H1 (cell line): ENCODE results near the gene SNAP29. TPM values are rescaled to one million over a fixed set of nuclear protein-coding genes. Genes with fewer than 3 reads are reported as not detected.
"Not testable (repeated sequence)": the region's sequence is repeated elsewhere in the genome, so short reads cannot be mapped to it uniquely, and the experiment has no call there.

Source experiments
- CTCF ChIA-PET: fragments of 300-600 bp; sonication (Branson Sonifier 250); formaldehyde crosslinking; loops from one replicate; lab custom pipeline; 2021; ENCODE audit not compliant: partially characterized antibody; lab: Charles Lee
- POLR2A ChIA-PET: fragments of 300-600 bp; sonication (Branson Sonifier 250); formaldehyde crosslinking; loops from one replicate; lab custom pipeline; 2021; ENCODE audit warnings: inconsistent platforms; ENCODE audit not compliant: partially characterized antibody; lab: Charles Lee
- DNase-seq, 2 experiments: peaks; one replicate each; pipeline versions ENCODE4 v3.0.0 to v3.0.0-alpha.2; 2010 to 2022; ENCODE audit warnings: low spot score in 2 of 2, low read depth in 1 of 2, mixed read lengths in 1 of 2
- FAIRE-seq: peaks from 2 replicates; lab custom pipeline; 2011; peaks lifted over from hg19 to GRCh38; lab: Jason Lieb, UNC
- H2AFZ ChIP-seq: 2 replicates; pipeline ENCODE4 v1.8.1; 2012; ENCODE audit warnings: low read length, inconsistent platforms
- H2AK5ac ChIP-seq: 2 replicates; pipeline ENCODE4 v1.6.1; 2013; ENCODE audit warnings: low read depth, low read length
- H2BK120ac ChIP-seq: replicated peaks from 2 replicates; pipeline ENCODE3; 2013; ENCODE audit warnings: low read depth, low read length, inconsistent platforms
- H2BK12ac ChIP-seq: 2 replicates; pipeline ENCODE4 v1.6.1; 2013; ENCODE audit warnings: low read depth, low read length
- H2BK15ac ChIP-seq: 2 replicates; pipeline ENCODE4 v1.6.1; 2013; ENCODE audit warnings: low read length
- H2BK20ac ChIP-seq: 2 replicates; pipeline ENCODE4 v1.6.1; 2013; ENCODE audit warnings: low read length
- H2BK5ac ChIP-seq: 2 replicates; pipeline ENCODE4 v1.6.1; 2013; ENCODE audit warnings: low read depth, low read length
- H3K14ac ChIP-seq: 2 replicates; pipeline ENCODE4 v1.6.1; 2013; ENCODE audit warnings: inconsistent platforms; ENCODE audit not compliant: insufficient read length
- H3K18ac ChIP-seq: 2 replicates; pipeline ENCODE4 v1.6.1; 2013; ENCODE audit warnings: low read length; ENCODE audit errors: extremely low read depth
- H3K23ac ChIP-seq: 2 replicates; pipeline ENCODE4 v1.6.1; 2013; ENCODE audit warnings: inconsistent platforms; ENCODE audit not compliant: insufficient read length
- H3K23me2 ChIP-seq: 2 replicates; pipeline ENCODE4 v1.6.1; 2013; ENCODE audit warnings: low read depth, low read length
- H3K27ac ChIP-seq: 2 replicates; pipeline ENCODE4 v1.6.1; 2011; ENCODE audit warnings: low read depth, low read length, inconsistent platforms
- H3K27me3 ChIP-seq, 4 experiments: replicated peaks in 1 of 4; 1 replicate in 1 of 4; 2 replicates in 3 of 4; pipeline versions ENCODE4 v1.6.1 to v1.8.1; 2011 to 2013; ENCODE audit warnings: low read length in 3 of 4, mild to moderate bottlenecking in 3 of 4, inconsistent platforms in 2 of 4, mixed read lengths in 2 of 4, moderate library complexity in 1 of 4; ENCODE audit not compliant: control insufficient read depth in 3 of 4, insufficient read depth in 3 of 4; ENCODE audit errors: extremely low read depth in 1 of 4
- H3K36me3 ChIP-seq, 4 experiments: 2 replicates each; pipeline versions ENCODE4 v1.6.1 to v1.8.1; 2011 to 2013; ENCODE audit warnings: mild to moderate bottlenecking in 4 of 4, low read length in 3 of 4, moderate library complexity in 2 of 4, control low read depth in 1 of 4, inconsistent platforms in 1 of 4; ENCODE audit not compliant: insufficient read depth in 4 of 4, control insufficient read depth in 2 of 4
- H3K4ac ChIP-seq: replicated peaks from 2 replicates; pipeline ENCODE3; 2013; ENCODE audit warnings: low read length, low read depth, mixed read lengths, inconsistent platforms; ENCODE audit not compliant: insufficient read length
- H3K4me1 ChIP-seq, 4 experiments: replicated peaks in 1 of 4; 1 replicate in 1 of 4; 2 replicates in 3 of 4; pipeline versions ENCODE4 v1.6.1 to v1.8.1; 2011 to 2013; ENCODE audit warnings: low read length in 3 of 4, inconsistent platforms in 2 of 4, mixed read lengths in 1 of 4; ENCODE audit not compliant: insufficient read depth in 4 of 4, control insufficient read depth in 3 of 4
- H3K4me2 ChIP-seq, 2 experiments: 2 replicates each; pipeline versions ENCODE4 v1.6.1 to v1.8.1; 2011 to 2013; ENCODE audit warnings: low read depth in 2 of 2, low read length in 2 of 2, control low read depth in 1 of 2, inconsistent platforms in 1 of 2, mild to moderate bottlenecking in 1 of 2; ENCODE audit not compliant: insufficient read depth in 1 of 2
- H3K4me3 ChIP-seq, 4 experiments: fragments of 200-600, 300-600 bp in 1 of 4; sonication (generic), shearing (Covaris generic), sonication (Bioruptor Twin) in 1 of 4; 2 replicates each; pipeline versions ENCODE4 v1.5.1 to v1.8.1; 2011 to 2016; ENCODE audit warnings: low read length in 4 of 4, low read depth in 3 of 4, control low read depth in 2 of 4, inconsistent platforms in 2 of 4, mild to moderate bottlenecking in 2 of 4, mixed read lengths in 1 of 4, moderate library complexity in 1 of 4; ENCODE audit not compliant: insufficient read depth in 2 of 4; ENCODE audit errors: extremely low read depth in 1 of 4
- H3K56ac ChIP-seq: replicated peaks from 2 replicates; pipeline ENCODE3; 2013; ENCODE audit warnings: low read depth, mild to moderate bottlenecking, mixed read lengths, low read length, inconsistent platforms; ENCODE audit not compliant: insufficient read length
- H3K79me1 ChIP-seq: 2 replicates; pipeline ENCODE4 v1.6.1; 2013; ENCODE audit warnings: low read depth, low read length, control low read depth
- H3K79me2 ChIP-seq, 2 experiments: 2 replicates each; pipeline versions ENCODE4 v1.6.1 to v1.8.1; 2012 to 2013; ENCODE audit warnings: low read length in 2 of 2, mild to moderate bottlenecking in 2 of 2, inconsistent platforms in 1 of 2; ENCODE audit not compliant: insufficient read depth in 2 of 2, control insufficient read depth in 1 of 2
- H3K9ac ChIP-seq, 4 experiments: replicated peaks in 1 of 4; 1 replicate in 1 of 4; 2 replicates in 3 of 4; pipeline versions ENCODE4 v1.6.1 to v1.8.1; 2011 to 2013; ENCODE audit warnings: low read depth in 3 of 4, low read length in 3 of 4, control low read depth in 2 of 4, mild to moderate bottlenecking in 2 of 4, moderate library complexity in 2 of 4, inconsistent platforms in 1 of 4; ENCODE audit errors: extremely low read depth in 1 of 4
- H3K9me3 ChIP-seq, 2 experiments: 2 replicates each; pipeline versions ENCODE4 v1.6.1 to v1.8.1; 2012 to 2013; ENCODE audit warnings: mild to moderate bottlenecking in 2 of 2, moderate library complexity in 2 of 2, control low read depth in 1 of 2, inconsistent platforms in 1 of 2, low read depth in 1 of 2, low read length in 1 of 2, mixed read lengths in 1 of 2; ENCODE audit not compliant: insufficient read depth in 2 of 2
- H4K20me1 ChIP-seq, 2 experiments: replicated peaks in 1 of 2; 2 replicates each; pipeline versions ENCODE3 to v1.8.1; 2011 to 2013; ENCODE audit warnings: inconsistent platforms in 2 of 2, low read length in 2 of 2, mild to moderate bottlenecking in 1 of 2; ENCODE audit not compliant: insufficient read depth in 2 of 2, control insufficient read depth in 1 of 2
- H4K5ac ChIP-seq: 2 replicates; pipeline ENCODE4 v1.6.1; 2013; ENCODE audit warnings: low read length, low read depth, mixed read lengths, inconsistent platforms; ENCODE audit not compliant: insufficient read length
- H4K8ac ChIP-seq: 2 replicates; pipeline ENCODE4 v1.8.0; 2013; ENCODE audit warnings: mild to moderate bottlenecking, moderate library complexity, low read length, inconsistent platforms; ENCODE audit not compliant: insufficient read depth; ENCODE audit errors: extremely low read depth
- H4K91ac ChIP-seq: replicated peaks from 2 replicates; pipeline ENCODE3; 2013; ENCODE audit warnings: low read length, mixed read lengths, inconsistent platforms; ENCODE audit not compliant: insufficient read length
- WGBS, 2 experiments: shearing (Covaris generic) in 1 of 2; methylation state at CpG; one replicate each; pipeline versions ENCODE4 v1.1.6 to v1.1.7; 2013 to 2015; ENCODE audit warnings: low lambda C conversion rate in 2 of 2, mixed read lengths in 2 of 2, inconsistent platforms in 1 of 2, low coverage in 1 of 2, missing lambda C conversion rate in 1 of 2; ENCODE audit not compliant: insufficient replicate concordance in 2 of 2, insufficient coverage in 1 of 2, insufficient read length in 1 of 2; ENCODE audit errors: extremely low coverage in 1 of 2, missing lambda C conversion rate in 1 of 2; 5-methylcytosine and 5-hydroxymethylcytosine counted together
- polyA plus RNA-seq, 7 experiments: library from polyadenylated mRNA; depleted of rRNA in 3 of 7; stranded (reverse) in 5 of 7; unstranded in 2 of 7; fragments of >200 nt in 5 of 7; fragments of 200-250 nt in 2 of 7; gene quantifications; 1 replicate in 5 of 7; 2 replicates in 1 of 7; 4 replicates in 1 of 7; pipeline versions ENCODE4 v1.2.1 to v1.2.3, GENCODE V29; 2011 to 2013; ENCODE audit warnings: missing spikeins in 2 of 7, mixed read lengths in 2 of 7
- total RNA-seq: library from RNA; stranded (reverse); fragmentation: NEBNext Ultra II Directional; extraction: Animal tissue kit (Norgen Biotek cat#: 25700); gene quantifications from 2 replicates; pipeline ENCODE4 v1.2.1, GENCODE V29; 2021

SNAP29 gene
- total and polyA plus RNA-seq, 2 of the 8 experiments (the other 6 are each of a cell fraction or from before 2014, with no cell fraction given) = 11.8 to 15.0 TPM

DNA sequence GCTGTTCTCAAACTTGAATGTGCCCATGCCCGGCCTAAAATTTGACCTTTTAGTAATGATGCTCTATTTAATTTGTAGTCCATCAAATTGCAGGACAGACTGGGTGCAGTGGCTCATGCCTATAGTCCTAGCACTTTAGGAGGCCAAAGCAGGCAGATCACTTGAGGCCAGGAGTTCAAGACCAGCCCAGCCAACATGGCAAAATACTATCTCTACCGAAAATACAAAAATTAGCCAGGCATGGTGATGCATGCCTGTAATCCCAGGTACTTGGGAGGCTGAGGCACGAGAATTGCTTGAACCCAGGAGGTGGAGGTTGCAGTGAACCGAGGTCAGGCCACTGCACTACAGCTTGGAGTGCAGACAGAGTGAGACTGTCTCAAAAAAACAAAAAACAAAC lies 33.6 kb upstream of the SNAP29 start:
- H3K23ac ChIP-seq, H3K79me1 ChIP-seq, H3K79me2 ChIP-seq, H3K4me2 ChIP-seq, H2BK12ac ChIP-seq, H3K4me3 ChIP-seq, H2BK15ac ChIP-seq, H3K27ac ChIP-seq, H2BK120ac ChIP-seq, H3K27me3 ChIP-seq, CTCF ChIA-PET, POLR2A ChIA-PET, H4K91ac ChIP-seq, H2BK5ac ChIP-seq, H3K9me3 ChIP-seq, H2BK20ac ChIP-seq, H2AFZ ChIP-seq, H4K8ac ChIP-seq, DNase-seq, H4K5ac ChIP-seq, H3K18ac ChIP-seq, H3K4ac ChIP-seq, H3K9ac ChIP-seq, H3K23me2 ChIP-seq, H3K14ac ChIP-seq, H3K36me3 ChIP-seq, H4K20me1 ChIP-seq, H3K4me1 ChIP-seq, H2AK5ac ChIP-seq, FAIRE-seq, H3K56ac ChIP-seq: not testable (repeated sequence)
- WGBS, 2 experiments = 82% methylated on average over 4 of the region's 4 CpGs; no CpG with 5 or more reads in 1 of the 2 experiments
